ENCODE measurements around the gene ISOC1. TPM values are rescaled to one million over a fixed set of nuclear protein-coding genes. Genes with fewer than 3 reads are reported as not detected.
A peak's percentile ranks its signal among the peaks of the same experiment; 100 is the strongest.

Gene ISOC1
- total and polyA plus RNA-seq, 10 of the 15 experiments (the other 5 are each of a cell fraction or from before 2014, with no cell fraction given): 12.6 to 61.8 (median 29.9) TPM

DNA sequence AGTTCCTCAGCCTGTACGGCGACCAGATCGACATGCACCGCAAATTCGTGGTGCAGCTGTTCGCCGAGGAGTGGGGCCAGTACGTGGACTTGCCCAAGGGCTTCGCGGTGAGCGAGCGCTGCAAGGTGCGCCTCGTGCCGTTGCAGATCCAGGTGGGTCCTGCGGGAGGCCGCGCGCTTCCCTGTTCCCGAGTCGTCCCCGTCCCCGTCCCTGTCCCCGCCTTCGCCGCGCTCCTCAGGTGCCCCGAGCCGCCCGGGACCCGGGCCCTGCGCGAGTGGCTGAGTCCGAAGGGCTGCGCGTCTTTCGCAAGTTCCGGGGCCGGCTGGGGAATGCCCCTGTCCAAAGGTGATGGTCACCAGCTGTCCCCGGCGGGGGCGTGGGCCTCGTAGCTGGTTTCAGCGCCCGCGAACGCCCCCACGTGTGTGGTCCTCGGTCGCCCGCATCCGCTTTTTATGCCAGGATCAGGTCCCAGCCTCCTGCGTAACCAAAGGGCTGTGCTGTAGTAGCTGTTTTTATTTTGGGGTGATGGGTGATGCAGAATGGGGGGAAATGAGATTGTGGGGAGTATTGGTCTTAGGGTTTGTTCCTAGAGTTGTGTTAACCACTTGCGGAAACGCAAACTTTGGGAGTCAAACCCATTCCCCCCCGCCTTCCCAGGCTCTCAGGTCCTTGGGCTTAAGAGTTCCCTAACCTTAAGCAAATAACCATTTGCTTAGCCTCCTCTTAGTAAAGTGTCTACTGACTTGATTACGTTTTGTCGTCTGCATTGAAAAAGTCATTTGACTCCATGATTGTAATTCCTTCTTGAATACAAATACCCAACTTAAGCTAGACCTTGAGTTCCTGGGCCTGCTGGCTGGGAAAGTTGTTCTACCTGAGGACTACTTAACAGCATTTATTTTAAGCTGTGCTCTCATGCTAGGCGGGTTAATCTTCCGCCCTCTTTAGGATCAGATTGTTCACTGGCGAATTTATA, 663 bp downstream of the ISOC1 start (continued):
- TF ChIP-seq EGR1 (IDR thresholded peaks at IDR 0.05; ENCODE audit: borderline replicate concordance in 1 of 2, low read depth in 2 of 2, low read length in 2 of 2) (peak in 1 of 2 experiments; percentile 96; a peak in 2 of 3 replicates), CEBPB (IDR thresholded peaks at IDR 0.05; ENCODE audit: borderline replicate concordance in 1 of 2, low read depth in 2 of 2, low read length in 2 of 2) (no peak), SIN3A (IDR thresholded peaks at IDR 0.05; ENCODE audit: low read depth, low read length) (no peak), MAX (IDR thresholded peaks at IDR 0.05; ENCODE audit: low read depth, low read length) (no peak), NR2C1 (IDR thresholded peaks at IDR 0.05) (no peak), NR2C2 (IDR thresholded peaks at IDR 0.05; ENCODE audit: borderline replicate concordance, control insufficient read depth, insufficient read length, low read depth) (no peak), NR2F1 (conservative IDR thresholded peaks at IDR 0.05) (peak; percentile 85), ZBTB11 (CRISPR knock-in tag; IDR thresholded peaks at IDR 0.05) (no peak), CTCF (IDR thresholded peaks at IDR 0.05 in 2 of 3, conservative IDR thresholded peaks at IDR 0.05 in 1 of 3; ENCODE audit: control insufficient read depth in 2 of 3, extremely low read depth in 1 of 3, insufficient read depth in 1 of 3, low read depth in 3 of 3, low read length in 3 of 3) (peak in 1 of 3 experiments; percentile 18; a peak in 1 of 6 replicates), ZNF384 (IDR thresholded peaks at IDR 0.05; ENCODE audit: borderline replicate concordance, low read depth, low read length) (no peak), PAX8 (IDR thresholded peaks at IDR 0.05) (no peak)
- TF ChIP-seq, protein P1, sequence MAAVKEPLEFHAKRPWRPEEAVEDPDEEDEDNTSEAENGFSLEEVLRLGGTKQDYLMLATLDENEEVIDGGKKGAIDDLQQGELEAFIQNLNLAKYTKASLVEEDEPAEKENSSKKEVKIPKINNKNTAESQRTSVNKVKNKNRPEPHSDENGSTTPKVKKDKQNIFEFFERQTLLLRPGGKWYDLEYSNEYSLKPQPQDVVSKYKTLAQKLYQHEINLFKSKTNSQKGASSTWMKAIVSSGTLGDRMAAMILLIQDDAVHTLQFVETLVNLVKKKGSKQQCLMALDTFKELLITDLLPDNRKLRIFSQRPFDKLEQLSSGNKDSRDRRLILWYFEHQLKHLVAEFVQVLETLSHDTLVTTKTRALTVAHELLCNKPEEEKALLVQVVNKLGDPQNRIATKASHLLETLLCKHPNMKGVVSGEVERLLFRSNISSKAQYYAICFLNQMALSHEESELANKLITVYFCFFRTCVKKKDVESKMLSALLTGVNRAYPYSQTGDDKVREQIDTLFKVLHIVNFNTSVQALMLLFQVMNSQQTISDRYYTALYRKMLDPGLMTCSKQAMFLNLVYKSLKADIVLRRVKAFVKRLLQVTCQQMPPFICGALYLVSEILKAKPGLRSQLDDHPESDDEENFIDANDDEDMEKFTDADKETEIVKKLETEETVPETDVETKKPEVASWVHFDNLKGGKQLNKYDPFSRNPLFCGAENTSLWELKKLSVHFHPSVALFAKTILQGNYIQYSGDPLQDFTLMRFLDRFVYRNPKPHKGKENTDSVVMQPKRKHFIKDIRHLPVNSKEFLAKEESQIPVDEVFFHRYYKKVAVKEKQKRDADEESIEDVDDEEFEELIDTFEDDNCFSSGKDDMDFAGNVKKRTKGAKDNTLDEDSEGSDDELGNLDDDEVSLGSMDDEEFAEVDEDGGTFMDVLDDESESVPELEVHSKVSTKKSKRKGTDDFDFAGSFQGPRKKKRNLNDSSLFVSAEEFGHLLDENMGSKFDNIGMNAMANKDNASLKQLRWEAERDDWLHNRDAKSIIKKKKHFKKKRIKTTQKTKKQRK (IDR thresholded peaks at IDR 0.05; ENCODE audit: low read depth, low read length): no peak
- TF ChIP-seq, protein P2, sequence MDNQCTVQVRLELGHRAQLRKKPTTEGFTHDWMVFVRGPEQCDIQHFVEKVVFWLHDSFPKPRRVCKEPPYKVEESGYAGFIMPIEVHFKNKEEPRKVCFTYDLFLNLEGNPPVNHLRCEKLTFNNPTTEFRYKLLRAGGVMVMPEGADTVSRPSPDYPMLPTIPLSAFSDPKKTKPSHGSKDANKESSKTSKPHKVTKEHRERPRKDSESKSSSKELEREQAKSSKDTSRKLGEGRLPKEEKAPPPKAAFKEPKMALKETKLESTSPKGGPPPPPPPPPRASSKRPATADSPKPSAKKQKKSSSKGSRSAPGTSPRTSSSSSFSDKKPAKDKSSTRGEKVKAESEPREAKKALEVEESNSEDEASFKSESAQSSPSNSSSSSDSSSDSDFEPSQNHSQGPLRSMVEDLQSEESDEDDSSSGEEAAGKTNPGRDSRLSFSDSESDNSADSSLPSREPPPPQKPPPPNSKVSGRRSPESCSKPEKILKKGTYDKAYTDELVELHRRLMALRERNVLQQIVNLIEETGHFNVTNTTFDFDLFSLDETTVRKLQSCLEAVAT (IDR thresholded peaks at IDR 0.05): no peak; the same call in 1 of the 2 replicates
- TF ChIP-seq, protein P3, sequence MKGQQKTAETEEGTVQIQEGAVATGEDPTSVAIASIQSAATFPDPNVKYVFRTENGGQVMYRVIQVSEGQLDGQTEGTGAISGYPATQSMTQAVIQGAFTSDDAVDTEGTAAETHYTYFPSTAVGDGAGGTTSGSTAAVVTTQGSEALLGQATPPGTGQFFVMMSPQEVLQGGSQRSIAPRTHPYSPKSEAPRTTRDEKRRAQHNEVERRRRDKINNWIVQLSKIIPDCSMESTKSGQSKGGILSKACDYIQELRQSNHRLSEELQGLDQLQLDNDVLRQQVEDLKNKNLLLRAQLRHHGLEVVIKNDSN (IDR thresholded peaks at IDR 0.05; ENCODE audit: borderline replicate concordance, extremely low read length, insufficient read depth, low read depth, low read length): peak; percentile 21
